HG03521 (cell line): Measurements from ENCODE around the gene LACC1.

ENCODE experiments used
- ATAC-seq: cut with Tn5 transposase; IDR thresholded peaks from one replicate; pipeline ENCODE4 v1.9.1; 2021; ENCODE audit warnings: mild to moderate bottlenecking, moderate library complexity; ENCODE audit not compliant: unreplicated experiment

Gene LACC1

GRCh38 chr13:43883631-43884030 is 3.9 kb downstream of the LACC1 start:
- no peak for ATAC-seq

- no peak for ATAC-seq
Measured at GRCh38 chr13:43884222-43884621, 4.5 kb downstream of the LACC1 start.

GRCh38 chr13:43894438-43894837 is 14.7 kb downstream of the LACC1 start:
- no peak for ATAC-seq

- ATAC-seq = no peak
Measured at GRCh38 chr13:43895940-43896339, 16.2 kb downstream of the LACC1 start.

- peak; percentile 58 for ATAC-seq
Measured at GRCh38 chr13:43905435-43906031, 25.8 kb downstream of the LACC1 start.

GRCh38 chr13:43908156-43909126 is 28.7 kb downstream of the LACC1 start:
- no peak for ATAC-seq

GRCh38 chr13:43910856-43911255 is 31.2 kb downstream of the LACC1 start:
- ATAC-seq = no peak

GRCh38 chr13:43911278-43911677 is 31.6 kb downstream of the LACC1 start:
- ATAC-seq = no peak

GRCh38 chr13:43911871-43912270 is 32.2 kb downstream of the LACC1 start:
- no peak for ATAC-seq

- no peak for ATAC-seq
Measured at GRCh38 chr13:43915451-43915850, 35.7 kb downstream of the LACC1 start.

- no peak for ATAC-seq
Measured at GRCh38 chr13:43916828-43917227, 37.1 kb downstream of the LACC1 start.

GRCh38 chr13:43918636-43919035 is 38.9 kb downstream of the LACC1 start:
- no peak for ATAC-seq

- ATAC-seq = no peak
Measured at GRCh38 chr13:43920965-43921674, 41.4 kb downstream of the LACC1 start.

GRCh38 chr13:43924549-43925245 is 45.0 kb downstream of the LACC1 start:
- peak; percentile 94 for ATAC-seq

GRCh38 chr13:43929947-43930346 is 50.2 kb downstream of the LACC1 start:
- ATAC-seq = no peak

- ATAC-seq = peak; percentile 99
Measured at GRCh38 chr13:43933378-43933777, 53.7 kb downstream of the LACC1 start.

GRCh38 chr13:43934273-43934672 is 54.6 kb downstream of the LACC1 start:
- ATAC-seq = no peak

- no peak for ATAC-seq
Measured at GRCh38 chr13:43935878-43936277, 56.2 kb downstream of the LACC1 start.

- no peak for ATAC-seq
Measured at GRCh38 chr13:43936647-43937046, 56.9 kb downstream of the LACC1 start.

- no peak for ATAC-seq
Measured at GRCh38 chr13:43937839-43938238, 58.1 kb downstream of the LACC1 start.

- ATAC-seq = no peak
Measured at GRCh38 chr13:43938449-43938848, 58.7 kb downstream of the LACC1 start.
